Transverse colon (tissue), 4 donors: Measurements from ENCODE around the gene USP48.

Experiments
- EP300 ChIP-seq: sonication (generic); formaldehyde crosslinking; IDR thresholded peaks from one replicate; pipeline ENCODE4 v1.6.1; 2017; ENCODE audit warnings: antibody characterized with exemption, low read depth
- POLR2AphosphoS5 ChIP-seq, 3 donors: sonication (generic); formaldehyde crosslinking; IDR thresholded peaks; one replicate each; pipeline ENCODE4 v1.6.1; 2016; ENCODE audit warnings: antibody characterized with exemption in 3 of 3
- TF ChIP-seq, protein P1 (sequence below), 5 experiments: fragments of 200-600 bp in 3 of 5; fragments of 450-650 bp in 2 of 5; sonication (generic) in 3 of 5; IDR thresholded peaks; 1 replicate in 2 of 5; 2 replicates in 3 of 5; pipeline ENCODE4 v1.5.1; 2016 to 2017; ENCODE audit warnings: antibody characterized with exemption in 5 of 5, inconsistent platforms in 3 of 5, mild to moderate bottlenecking in 2 of 5, moderate library complexity in 1 of 5

GRCh38 chr1:21761052-21761451 is 21.9 kb downstream of the USP48 start:
- TF ChIP-seq, protein P1, sequence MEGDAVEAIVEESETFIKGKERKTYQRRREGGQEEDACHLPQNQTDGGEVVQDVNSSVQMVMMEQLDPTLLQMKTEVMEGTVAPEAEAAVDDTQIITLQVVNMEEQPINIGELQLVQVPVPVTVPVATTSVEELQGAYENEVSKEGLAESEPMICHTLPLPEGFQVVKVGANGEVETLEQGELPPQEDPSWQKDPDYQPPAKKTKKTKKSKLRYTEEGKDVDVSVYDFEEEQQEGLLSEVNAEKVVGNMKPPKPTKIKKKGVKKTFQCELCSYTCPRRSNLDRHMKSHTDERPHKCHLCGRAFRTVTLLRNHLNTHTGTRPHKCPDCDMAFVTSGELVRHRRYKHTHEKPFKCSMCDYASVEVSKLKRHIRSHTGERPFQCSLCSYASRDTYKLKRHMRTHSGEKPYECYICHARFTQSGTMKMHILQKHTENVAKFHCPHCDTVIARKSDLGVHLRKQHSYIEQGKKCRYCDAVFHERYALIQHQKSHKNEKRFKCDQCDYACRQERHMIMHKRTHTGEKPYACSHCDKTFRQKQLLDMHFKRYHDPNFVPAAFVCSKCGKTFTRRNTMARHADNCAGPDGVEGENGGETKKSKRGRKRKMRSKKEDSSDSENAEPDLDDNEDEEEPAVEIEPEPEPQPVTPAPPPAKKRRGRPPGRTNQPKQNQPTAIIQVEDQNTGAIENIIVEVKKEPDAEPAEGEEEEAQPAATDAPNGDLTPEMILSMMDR (IDR thresholded peaks at IDR 0.05) = no peak
- TF ChIP-seq POLR2AphosphoS5 (IDR thresholded peaks at IDR 0.05) = no peak
- no peak for TF ChIP-seq EP300
